Right ventricle myocardium inferior (tissue), 1 donor: ENCODE measurements around the gene PLEKHM3. TPM values are rescaled to one million over a fixed set of nuclear protein-coding genes. Genes with fewer than 3 reads are reported as not detected.

ENCODE experiments used
- ATAC-seq: fragments of 200-7000 bp; cut with Tn5 transposase; one replicate; pipeline ENCODE4 v1.9.1; 2020; ENCODE audit warnings: mild to moderate bottlenecking, moderate library complexity
- DNase-seq: peaks from one replicate; pipeline ENCODE4 v3.0.0; 2021; ENCODE audit errors: missing footprints
- intact Hi-C: fragments of 100-400 bp; cut with DNase I; formaldehyde crosslinking; loops from one replicate; pipeline ENCODE4 v1.11.0; 2022
- total RNA-seq: library from RNA; stranded (reverse); fragmentation: NEBNext Ultra II Directional; extraction: Animal tissue kit (Norgen Biotek cat#: 25700); gene quantifications from one replicate; pipeline ENCODE4 v1.2.1, GENCODE V29; 2021
- donor health status: DM: no; HTN: yes; CAD: no; lungs with severe emphysema.

The PLEKHM3 gene
- total RNA-seq, 1 donor from 2014 or later: 13.6 TPM

DNA sequence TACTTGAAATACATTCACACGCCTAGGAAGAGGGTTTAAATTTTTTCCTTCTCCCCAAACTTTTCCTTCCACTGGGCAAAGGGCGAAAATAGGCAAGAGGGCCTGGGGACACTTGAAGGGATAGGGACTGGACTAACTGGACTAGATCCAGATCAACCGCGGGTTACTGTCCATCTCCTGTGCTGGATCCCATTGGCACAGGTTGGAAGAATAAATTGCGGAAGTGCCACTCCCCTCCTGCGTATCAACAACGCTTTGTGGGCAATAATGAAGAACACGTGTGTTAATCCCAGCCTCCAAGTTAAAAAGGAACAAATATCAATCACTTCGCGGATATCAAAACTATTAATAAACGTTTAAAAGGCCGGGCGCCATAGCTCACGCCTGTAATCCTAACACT, 253.9 kb downstream of the PLEKHM3 start:
- no peak for ATAC-seq
- DNase-seq: no peak
- intact Hi-C loops: loop anchor here (5.0 kb wide), 2 partner anchors 51 to 66 kb away; no protein-coding TSS in a partner anchor

Other genes with a start within 250 kb of the PLEKHM3 start
- not detected for gene CRYGD, start 99.0 kb upstream of the PLEKHM3 start, total RNA-seq
- gene CRYGC, start 104.3 kb upstream of the PLEKHM3 start, total RNA-seq: not detected
- gene CRYGB, start 120.6 kb upstream of the PLEKHM3 start, total RNA-seq: not detected
- gene CRYGA, start 138.1 kb upstream of the PLEKHM3 start, total RNA-seq: not detected
- gene C2orf80, start 164.5 kb upstream of the PLEKHM3 start, total RNA-seq: not detected
- 52.4 TPM for gene IDH1, start 229.5 kb upstream of the PLEKHM3 start, total RNA-seq
- gene PIKFYVE, start 240.7 kb upstream of the PLEKHM3 start, total RNA-seq: 14.8 TPM